ENCODE results near the gene F13A1.
"Not testable (repeated sequence)": the region's sequence is repeated elsewhere in the genome, so short reads cannot be mapped to it uniquely, and the experiment has no call there.

F13A1 gene

GRCh38 chr6:6317825-6318733 lies 2.4 kb downstream of the F13A1 start:
- no peak for DNase-seq (ENCODE audit: low read depth in 3 of 3, low spot score in 1 of 3)

DNA sequence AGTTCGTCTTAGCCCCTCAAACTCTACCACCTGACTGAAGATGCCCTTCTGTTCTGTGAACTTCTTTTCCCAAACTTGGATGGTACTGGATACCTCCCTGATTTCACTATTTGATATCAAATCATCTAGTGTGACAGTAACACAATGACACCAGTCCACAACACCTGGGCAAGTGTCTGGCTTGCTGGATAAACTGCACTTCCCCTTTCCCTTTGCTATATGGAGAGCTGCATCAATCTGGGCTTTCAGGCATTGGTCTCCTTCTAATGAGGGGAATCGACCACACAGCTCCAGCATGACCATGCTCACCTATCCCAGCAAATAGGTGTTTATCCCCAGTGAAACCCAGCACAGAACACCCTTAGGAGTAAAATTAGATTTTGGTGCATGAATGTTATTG lies 3.1 kb downstream of the F13A1 start:
- no peak for DNase-seq (ENCODE audit: low read depth in 3 of 3, low spot score in 1 of 3)

DNA sequence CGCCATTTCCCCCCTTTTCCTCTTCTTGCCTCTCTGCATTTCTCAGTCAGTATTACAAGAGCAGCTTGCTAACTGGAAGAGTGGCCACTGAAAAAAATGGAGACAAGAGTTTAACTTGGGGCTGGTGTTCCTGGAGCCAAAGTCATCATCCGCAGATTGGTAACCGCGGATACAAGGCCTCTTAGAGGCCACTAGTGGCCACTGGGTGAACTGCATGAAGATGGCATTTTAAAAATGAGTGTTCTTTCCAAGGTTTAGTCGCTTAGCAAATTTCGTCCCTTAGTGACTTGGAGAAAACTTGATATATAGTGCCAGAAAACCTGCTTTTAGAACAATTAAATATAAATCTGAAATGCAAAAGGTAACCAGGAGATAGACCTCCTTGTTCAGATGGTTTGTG lies 4.8 kb downstream of the F13A1 start:
- no peak for DNase-seq (ENCODE audit: low read depth in 3 of 3, low spot score in 1 of 3)

GRCh38 chr6:6314596-6314995 lies 5.9 kb downstream of the F13A1 start:
- no peak for DNase-seq (ENCODE audit: low read depth in 3 of 3, low spot score in 1 of 3)

DNA sequence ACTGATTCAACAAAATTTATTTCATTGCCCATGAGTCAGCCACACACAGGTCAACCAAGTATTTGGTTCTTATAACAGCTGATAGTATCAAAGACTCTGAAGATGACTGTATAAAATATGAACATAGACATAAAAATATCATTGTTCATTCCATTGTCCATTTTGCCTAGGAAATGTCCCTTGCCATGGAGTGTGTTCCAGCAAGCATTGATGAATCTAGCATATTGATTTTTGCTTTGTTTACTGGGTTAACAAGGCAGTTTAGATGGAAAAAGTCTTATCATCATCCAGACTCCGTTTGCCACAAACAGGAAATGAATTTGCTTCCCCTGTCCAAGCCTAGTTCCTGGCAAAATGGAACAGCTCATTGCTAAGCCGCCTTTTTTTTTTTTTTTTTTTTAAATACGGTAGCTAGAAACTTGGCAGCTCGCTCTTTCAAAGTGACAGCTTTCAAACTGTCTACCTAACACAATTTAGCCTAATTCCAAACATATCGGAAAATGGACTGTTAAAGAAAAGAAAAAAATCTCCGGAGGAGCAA lies 7.5 kb downstream of the F13A1 start:
- DNase-seq (ENCODE audit: low read depth in 3 of 3, low spot score in 1 of 3), result no peak

DNA sequence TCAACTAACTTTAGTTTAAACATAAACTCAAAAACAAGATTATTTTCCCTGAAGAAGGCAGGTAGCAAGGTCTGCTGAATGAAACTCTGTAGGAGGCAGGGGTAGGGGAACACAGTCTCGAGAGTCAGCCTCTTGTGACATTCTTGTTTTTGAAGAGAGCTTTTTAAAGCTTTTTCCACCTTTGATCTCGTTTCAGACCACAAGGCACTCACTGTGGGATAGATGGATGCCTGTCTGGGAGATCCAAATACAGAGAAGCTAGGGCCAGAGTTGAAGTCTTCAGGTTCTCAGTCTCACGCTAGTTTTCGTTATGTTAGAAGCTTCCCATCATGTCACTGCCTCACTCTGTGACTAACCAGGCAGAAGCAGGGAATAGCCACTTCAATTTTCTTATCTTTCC lies 14.9 kb downstream of the F13A1 start:
- no peak for DNase-seq (ENCODE audit: low read depth in 3 of 3, low spot score in 1 of 3)

DNA sequence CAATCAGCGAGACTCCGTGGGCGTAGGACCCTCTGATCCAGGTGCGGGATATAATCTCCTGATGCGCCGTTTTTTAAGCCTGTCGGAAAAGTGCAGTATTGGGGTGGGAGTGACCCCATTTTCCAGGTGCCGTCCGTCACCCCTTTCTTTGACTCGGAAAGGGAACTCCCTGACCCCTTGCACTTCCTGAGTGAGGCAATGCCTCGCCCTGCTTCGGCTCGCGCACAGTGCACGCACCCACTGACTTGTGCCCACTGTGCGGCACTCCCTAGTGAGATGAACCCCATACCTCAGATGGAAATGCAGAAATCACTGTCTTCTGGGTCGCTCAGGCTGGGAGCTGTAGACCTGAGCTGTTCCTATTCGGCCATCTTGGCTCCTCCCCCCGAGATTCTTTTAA lies 20.1 kb downstream of the F13A1 start:
- not testable (repeated sequence) for DNase-seq (ENCODE audit: low read depth in 3 of 3, low spot score in 1 of 3)

DNA sequence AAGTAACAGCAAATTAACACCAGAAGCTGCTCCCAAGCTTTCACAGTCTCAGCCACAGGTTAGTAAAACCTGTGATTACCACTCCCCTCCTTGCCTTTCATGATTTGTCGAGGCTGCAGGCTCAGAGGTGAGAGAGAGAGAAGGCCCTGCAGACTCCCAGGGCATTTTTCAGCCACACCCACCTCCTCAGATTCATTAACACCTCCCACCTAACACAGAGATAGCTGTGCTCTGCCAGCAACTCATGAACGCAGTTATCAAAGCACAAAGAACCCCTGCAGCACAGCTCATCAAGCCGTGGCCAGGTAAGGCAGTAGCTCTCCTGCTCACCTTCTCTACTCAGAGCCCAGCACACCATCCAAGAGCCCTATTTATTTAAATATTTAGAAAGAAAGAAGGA lies 27.1 kb downstream of the F13A1 start:
- no peak for DNase-seq (ENCODE audit: low read depth in 3 of 3, low spot score in 1 of 3)

DNA sequence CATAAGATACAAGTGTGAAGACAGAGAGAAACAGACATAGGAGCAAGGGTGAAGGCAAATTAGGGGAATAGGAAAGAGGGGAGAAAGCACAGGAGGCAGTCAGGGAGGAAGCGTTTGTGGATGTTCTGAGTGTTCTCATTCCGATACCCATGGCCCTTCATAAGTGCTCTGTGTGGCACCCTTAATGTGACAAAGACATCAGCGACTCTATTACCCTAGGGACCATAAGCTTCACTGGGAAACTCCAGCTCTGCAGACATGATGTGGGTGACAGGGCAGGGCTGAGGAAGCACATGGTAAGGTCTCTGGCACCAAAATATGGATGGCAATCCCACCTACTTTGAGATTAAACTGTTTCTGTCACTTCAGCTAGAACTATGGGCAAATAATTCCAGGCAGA lies 33.0 kb downstream of the F13A1 start:
- no peak for DNase-seq (ENCODE audit: low read depth in 3 of 3, low spot score in 1 of 3)

- no peak for DNase-seq (ENCODE audit: low read depth in 3 of 3, low spot score in 1 of 3)
Measured at GRCh38 chr6:6285679-6286078, 34.8 kb downstream of the F13A1 start.

GRCh38 chr6:6284221-6284966 lies 36.1 kb downstream of the F13A1 start:
- DNase-seq (ENCODE audit: low read depth in 3 of 3, low spot score in 1 of 3), result no peak

DNA sequence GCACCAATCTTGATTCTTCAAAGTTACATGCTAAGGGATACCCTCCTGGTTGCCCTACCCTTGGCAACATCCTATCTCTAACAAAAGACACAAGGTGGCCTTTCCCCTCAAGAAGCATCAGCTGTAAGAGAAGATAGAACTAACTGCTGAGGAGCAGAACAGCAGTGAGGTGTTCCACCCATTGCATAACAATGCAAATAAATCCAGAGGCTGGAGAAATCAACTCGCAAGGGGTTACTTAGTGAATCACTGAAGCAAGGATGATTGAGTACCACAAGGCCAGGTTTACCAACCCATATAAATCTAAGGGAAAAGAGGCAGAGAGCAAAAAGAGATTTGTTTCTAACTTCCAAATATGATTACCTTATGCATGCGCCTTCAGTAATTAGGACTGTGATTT lies 36.7 kb downstream of the F13A1 start:
- DNase-seq (ENCODE audit: low read depth in 3 of 3, low spot score in 1 of 3), result no peak

DNA sequence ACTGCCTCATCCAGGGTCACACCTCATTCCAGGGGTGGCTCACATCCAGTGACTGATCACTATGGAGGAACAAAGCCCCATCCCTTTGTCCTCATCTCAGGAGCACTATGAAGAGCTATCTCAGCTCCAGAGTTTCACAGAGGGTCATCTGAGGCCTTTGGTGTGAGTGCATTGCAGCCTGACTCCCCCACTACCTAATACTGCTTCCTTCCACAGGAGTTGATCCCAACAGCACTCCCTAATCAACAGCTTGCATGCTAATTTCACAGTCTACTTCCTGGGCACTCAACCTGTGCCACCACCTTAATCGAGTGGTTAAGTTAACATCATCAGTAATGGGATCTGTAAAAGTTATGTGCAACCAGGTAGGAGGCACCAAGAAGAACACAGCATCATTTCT lies 37.7 kb downstream of the F13A1 start:
- no peak for DNase-seq (ENCODE audit: low read depth in 3 of 3, low spot score in 1 of 3)

GRCh38 chr6:6277413-6277812 lies 43.0 kb downstream of the F13A1 start:
- no peak for DNase-seq (ENCODE audit: low read depth in 3 of 3, low spot score in 1 of 3)

GRCh38 chr6:6270948-6271535 lies 49.4 kb downstream of the F13A1 start:
- no peak for DNase-seq (ENCODE audit: low read depth in 3 of 3, low spot score in 1 of 3)

DNA sequence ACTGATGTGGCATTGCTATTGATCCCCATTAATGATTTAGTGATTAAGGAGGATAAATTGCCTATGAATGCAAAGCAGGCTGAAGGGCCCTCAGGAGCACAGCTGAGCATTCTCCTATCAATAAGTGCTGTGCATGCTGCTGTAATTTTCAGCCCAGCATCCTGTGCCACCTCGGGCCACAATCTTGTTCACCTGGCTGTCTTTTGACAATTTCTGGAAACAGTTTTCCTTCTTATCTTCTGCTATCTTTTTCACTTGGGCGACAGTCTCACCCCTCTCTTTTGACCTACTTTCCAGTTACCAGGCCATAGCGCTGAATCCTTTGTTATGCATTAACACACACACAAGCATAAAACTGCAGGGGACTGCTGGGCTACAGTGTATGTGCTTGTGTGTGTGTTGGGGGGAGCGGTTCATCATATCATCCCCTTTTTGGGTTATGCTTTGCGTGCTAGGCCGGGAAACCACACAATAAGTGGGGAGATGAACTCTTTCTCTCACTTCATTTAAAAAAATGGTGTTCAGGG lies 60.2 kb downstream of the F13A1 start:
- no peak for DNase-seq (ENCODE audit: low read depth in 3 of 3, low spot score in 1 of 3)

GRCh38 chr6:6256886-6257285 lies 63.6 kb downstream of the F13A1 start:
- DNase-seq (ENCODE audit: low read depth in 3 of 3, low spot score in 1 of 3), result no peak

DNA sequence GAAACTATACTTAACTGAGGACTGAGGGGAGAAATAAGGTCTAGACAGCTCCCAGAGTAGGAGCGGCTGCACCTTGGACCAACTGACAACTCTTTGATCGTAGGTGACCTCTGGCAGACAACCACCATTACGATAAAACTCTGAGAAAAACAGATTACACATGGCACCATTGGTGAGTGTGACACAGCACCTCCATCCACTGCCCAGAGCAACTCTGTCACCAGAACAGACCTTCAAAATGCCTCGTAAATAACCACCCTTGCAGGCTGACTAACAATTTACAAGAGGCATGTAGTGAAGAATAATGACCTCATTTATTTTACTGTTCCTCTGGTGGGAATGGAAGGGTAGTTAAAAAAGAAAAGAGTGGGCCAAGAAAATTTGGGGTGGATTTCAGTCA lies 64.2 kb downstream of the F13A1 start:
- no peak for DNase-seq (ENCODE audit: low read depth in 3 of 3, low spot score in 1 of 3)

DNA sequence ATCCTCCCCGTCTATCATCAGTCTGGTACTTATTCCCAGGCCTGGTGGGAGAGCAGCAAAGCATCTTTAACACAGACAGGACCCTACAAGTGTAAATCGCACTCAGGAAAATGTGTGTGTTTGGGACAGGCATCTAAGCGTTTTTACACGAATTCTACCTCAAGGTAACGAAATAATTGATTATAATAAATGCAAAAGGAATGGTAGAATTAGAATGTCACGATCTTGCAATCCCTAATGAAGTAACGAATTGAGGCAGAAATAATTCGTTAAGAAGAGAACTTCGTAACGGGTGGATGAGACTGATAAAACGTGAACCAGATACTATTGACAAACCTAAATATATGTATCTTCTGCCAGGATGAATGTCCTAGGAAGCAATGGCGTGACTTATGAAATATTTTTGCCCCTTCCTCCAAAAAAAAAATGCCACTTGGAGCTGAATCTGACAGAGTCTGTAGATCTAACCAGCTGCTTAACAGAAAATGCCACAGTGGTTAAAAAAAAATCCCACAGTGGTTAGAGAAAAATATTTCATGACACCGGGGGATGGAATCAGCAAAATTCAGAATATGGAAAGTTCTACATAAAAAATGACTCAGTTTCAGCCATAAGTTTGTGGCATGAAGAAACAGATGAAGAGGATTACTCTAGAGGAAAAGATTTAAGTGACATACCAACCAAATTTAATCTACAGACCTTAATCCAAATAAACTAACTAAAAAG lies 68.7 kb downstream of the F13A1 start:
- no peak for DNase-seq (ENCODE audit: low read depth in 3 of 3, low spot score in 1 of 3)

GRCh38 chr6:6248651-6249050 lies 71.8 kb downstream of the F13A1 start:
- no peak for DNase-seq (ENCODE audit: low read depth in 3 of 3, low spot score in 1 of 3)

- DNase-seq (ENCODE audit: low read depth in 3 of 3, low spot score in 1 of 3), result no peak
Measured at GRCh38 chr6:6246544-6246943, 73.9 kb downstream of the F13A1 start.

Data from stimulated activated CD4-positive, alpha-beta T cell treated with anti-CD3 and anti-CD28 coated beads, TNF-alpha, amount 100 ng/mL, for 1 hour (primary cell).